ENCODE results near the gene SNX25. TPM values are rescaled to one million over a fixed set of nuclear protein-coding genes. Genes with fewer than 3 reads are reported as not detected.

The SNX25 gene
- total RNA-seq, 4 donors from 2014 or later = 5.5 to 18.9 (median 7.5) TPM

DNA sequence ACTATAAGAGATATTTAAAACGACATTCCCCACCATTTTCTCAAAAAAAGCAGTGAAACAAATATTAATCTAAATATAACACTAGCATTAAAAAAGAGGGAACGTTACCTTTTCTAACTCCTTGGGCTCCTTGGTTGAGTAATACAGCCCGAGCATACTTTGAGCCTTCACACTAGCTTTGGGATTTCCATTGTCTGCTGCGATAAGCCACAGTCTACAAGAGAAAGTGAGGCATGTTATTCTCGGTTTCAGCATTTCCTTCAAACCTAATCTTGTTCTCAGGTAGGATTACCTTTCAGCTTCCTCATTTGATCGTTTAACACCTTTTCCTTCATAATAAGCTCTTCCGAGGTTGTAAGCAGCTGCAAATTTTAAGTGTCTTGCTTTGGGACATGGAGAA is 164.6 kb downstream of the SNX25 start:
- no peaks in the 10 kb centered on the region for H3K9me3 ChIP-seq
- TF ChIP-seq, protein P1, sequence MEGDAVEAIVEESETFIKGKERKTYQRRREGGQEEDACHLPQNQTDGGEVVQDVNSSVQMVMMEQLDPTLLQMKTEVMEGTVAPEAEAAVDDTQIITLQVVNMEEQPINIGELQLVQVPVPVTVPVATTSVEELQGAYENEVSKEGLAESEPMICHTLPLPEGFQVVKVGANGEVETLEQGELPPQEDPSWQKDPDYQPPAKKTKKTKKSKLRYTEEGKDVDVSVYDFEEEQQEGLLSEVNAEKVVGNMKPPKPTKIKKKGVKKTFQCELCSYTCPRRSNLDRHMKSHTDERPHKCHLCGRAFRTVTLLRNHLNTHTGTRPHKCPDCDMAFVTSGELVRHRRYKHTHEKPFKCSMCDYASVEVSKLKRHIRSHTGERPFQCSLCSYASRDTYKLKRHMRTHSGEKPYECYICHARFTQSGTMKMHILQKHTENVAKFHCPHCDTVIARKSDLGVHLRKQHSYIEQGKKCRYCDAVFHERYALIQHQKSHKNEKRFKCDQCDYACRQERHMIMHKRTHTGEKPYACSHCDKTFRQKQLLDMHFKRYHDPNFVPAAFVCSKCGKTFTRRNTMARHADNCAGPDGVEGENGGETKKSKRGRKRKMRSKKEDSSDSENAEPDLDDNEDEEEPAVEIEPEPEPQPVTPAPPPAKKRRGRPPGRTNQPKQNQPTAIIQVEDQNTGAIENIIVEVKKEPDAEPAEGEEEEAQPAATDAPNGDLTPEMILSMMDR (IDR thresholded peaks at IDR 0.05) = no peak
- no peak for TF ChIP-seq POLR2A (IDR thresholded peaks at IDR 0.05)
- WGBS, 2 donors = 71 to 79% methylated on average over 7 of the region's 7 CpGs
- DNase-seq = no peak
- no peaks in the 10 kb centered on the region for H3K4me1 ChIP-seq
- no peak overlapping the region for H3K4me3 ChIP-seq
- no peak overlapping the region for H3K27ac ChIP-seq
- no peaks in the 10 kb centered on the region for H3K27me3 ChIP-seq
- intact Hi-C loops (cut with DNase I) = no loop called here
- peaks cover 0 to 40% (median 0%) of the 10 kb centered on the region in 3 donors for H3K36me3 ChIP-seq

DNA sequence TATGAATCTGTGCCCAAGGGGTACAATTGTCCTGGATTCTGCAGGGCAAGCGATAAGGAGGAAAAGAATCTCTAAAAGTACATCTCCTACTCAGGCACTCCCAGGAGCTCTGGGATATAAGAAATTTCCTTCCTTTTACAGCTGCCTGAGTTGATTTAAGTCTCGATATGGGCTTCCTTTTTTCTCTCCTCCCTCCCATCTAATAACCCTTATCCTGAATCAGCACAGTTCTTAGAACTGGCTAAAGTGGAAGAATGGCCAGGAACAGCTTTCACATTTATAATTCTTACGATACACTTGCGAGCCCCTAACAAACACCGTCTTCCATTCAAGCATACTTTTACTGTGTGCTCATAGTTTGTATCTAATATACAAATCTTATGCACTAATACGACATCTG is 165.2 kb downstream of the SNX25 start:
- H3K27me3 ChIP-seq = no peaks in the 10 kb centered on the region
- H3K27ac ChIP-seq = no peak overlapping the region
- H3K4me3 ChIP-seq = no peak overlapping the region
- no peaks in the 10 kb centered on the region for H3K4me1 ChIP-seq
- peaks cover 0 to 38% (median 0%) of the 10 kb centered on the region in 3 donors for H3K36me3 ChIP-seq
- H3K9me3 ChIP-seq = no peaks in the 10 kb centered on the region
- intact Hi-C loops (cut with DNase I) = no loop called here
- 73 to 79% methylated on average over 6 of the region's 6 CpGs for WGBS, 2 donors
- TF ChIP-seq, protein P1 (IDR thresholded peaks at IDR 0.05) = no peak
- TF ChIP-seq POLR2A (IDR thresholded peaks at IDR 0.05) = no peak
- DNase-seq = no peak

DNA sequence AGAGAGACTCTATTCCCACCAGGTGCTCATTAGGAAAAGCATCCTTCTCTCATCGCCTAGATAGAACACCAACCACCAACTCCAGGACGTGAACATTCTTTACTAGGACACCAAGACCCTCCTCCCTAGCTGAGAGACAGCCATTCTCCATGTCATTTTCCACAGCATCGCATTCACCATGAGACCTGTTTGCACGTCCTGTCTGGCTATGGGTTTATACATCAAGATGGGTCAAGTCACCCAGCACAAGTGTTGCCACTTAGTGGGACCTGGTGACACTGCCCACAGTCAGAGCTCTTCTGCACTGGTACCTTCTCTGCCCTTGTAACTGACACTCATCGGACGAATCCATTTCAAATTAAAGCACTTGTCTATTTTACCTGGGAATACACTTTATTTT is 168.9 kb downstream of the SNX25 start:
- H3K4me3 ChIP-seq = no peak overlapping the region
- TF ChIP-seq, protein P1 (IDR thresholded peaks at IDR 0.05) = no peak
- no peak for TF ChIP-seq POLR2A (IDR thresholded peaks at IDR 0.05)
- H3K36me3 ChIP-seq = peaks cover 0 to 1% (median 0%) of the 10 kb centered on the region in 3 donors
- peaks cover 0 to 8% (median 0%) of the 10 kb centered on the region in 3 donors for H3K4me1 ChIP-seq
- no peaks in the 10 kb centered on the region for H3K9me3 ChIP-seq
- H3K27me3 ChIP-seq = no peaks in the 10 kb centered on the region
- WGBS, 2 donors = 78 to 88% methylated on average over 6 of the region's 6 CpGs
- intact Hi-C loops (cut with DNase I) = no loop called here
- no peak overlapping the region for H3K27ac ChIP-seq
- DNase-seq = no peak

DNA sequence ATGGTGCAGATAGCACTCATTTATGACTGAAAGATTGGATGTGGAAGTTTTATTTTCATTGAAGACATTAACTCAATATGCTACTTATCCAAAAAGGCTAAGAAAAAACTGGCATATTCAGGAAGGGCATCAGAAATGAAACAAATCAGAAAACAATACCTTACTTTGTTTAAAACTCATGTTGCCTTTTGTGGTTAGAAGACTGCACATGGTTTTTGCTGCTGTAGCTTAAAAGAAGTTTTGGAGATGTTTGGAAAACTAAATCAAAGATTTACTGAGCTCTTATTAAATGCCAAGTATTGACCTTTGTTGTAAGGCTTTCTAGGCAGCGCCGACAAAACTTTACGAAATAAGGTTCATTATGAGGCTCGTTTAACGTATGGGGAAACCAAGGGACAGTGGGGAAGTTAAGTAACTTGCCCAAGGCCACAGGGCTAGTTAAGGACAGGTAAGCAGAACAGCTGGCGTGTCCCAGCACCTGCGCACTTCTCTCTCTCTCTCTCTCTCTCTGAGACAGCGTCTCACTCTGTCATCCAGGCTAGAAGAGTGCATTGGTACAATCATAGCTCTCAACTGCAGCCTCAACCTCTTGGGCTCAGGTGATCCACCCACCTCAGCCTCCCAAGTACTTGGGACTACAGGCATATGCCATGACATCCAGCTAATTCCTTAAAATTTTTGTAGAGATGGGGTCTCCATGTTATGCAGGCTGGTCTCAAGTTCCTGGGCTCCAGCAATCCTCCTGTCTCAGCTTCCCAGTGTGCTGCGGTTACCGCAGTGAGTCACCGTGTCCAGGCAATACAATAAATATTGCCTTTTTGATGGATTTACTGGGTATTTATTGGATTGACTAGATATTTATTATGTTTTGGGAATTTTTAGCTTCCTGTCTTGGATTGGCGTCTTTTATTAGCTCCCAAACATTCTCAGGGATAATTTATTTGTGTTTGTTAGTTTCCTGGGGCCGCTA is 170.2 kb downstream of the SNX25 start:
- Histone ChIP-seq H3K4me1 (peaks cover 3 to 21% (median 3%) of the 10 kb centered on the region in 3 donors), H3K27me3 (no peaks in the 10 kb centered on the region), H3K4me3 (no peak overlapping the region), H3K9me3 (no peaks in the 10 kb centered on the region), H3K27ac (no peak overlapping the region), H3K36me3 (no peaks in the 10 kb centered on the region)
- intact Hi-C loops (cut with DNase I) = no loop called here
- TF ChIP-seq, protein P1 (IDR thresholded peaks at IDR 0.05) = no peak
- TF ChIP-seq POLR2A (IDR thresholded peaks at IDR 0.05) = no peak
- DNase-seq = no peak
- 93 to 95% methylated on average over 13 of the region's 13 CpGs for WGBS, 2 donors

DNA sequence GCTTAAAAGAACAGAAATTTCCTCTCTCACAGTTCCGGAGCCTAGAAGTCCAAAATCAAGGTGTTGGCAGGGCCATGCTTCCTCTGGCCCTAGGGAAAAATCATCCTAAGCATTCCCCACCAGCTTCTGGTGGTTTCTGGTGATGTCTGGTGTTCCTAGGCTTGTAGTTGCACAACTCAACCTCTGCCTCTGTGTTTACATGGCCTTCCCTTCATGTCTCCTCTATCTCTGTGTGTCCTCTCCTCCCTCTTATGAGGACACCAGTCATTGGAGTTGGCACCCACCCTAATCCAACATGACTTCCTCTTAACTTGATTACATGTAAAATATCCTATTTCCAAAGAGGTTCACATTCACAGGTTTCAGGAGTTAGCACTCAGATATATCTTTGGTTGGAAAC is 170.9 kb downstream of the SNX25 start:
- TF ChIP-seq, protein P1 (IDR thresholded peaks at IDR 0.05) = no peak
- no peak for TF ChIP-seq POLR2A (IDR thresholded peaks at IDR 0.05)
- Histone ChIP-seq H3K27ac (no peak overlapping the region), H3K4me3 (no peak overlapping the region), H3K36me3 (no peaks in the 10 kb centered on the region), H3K9me3 (no peaks in the 10 kb centered on the region), H3K4me1 (peaks cover 3 to 28% (median 3%) of the 10 kb centered on the region in 3 donors), H3K27me3 (no peaks in the 10 kb centered on the region)
- no peak for DNase-seq
- intact Hi-C loops (cut with DNase I) = no loop called here
- 86 to 92% methylated on average over 1 of the region's 1 CpG for WGBS, 2 donors

All from esophagus squamous epithelium (tissue), 5 donors.